Kidney (tissue), 14 donors: Measurements from ENCODE around the gene UROD. TPM values are rescaled to one million over a fixed set of nuclear protein-coding genes. Genes with fewer than 3 reads are reported as not detected.

Source experiments
- DNase-seq, 5 donors: peaks; one replicate each; pipeline ENCODE4 v3.0.0-alpha.2; 2013 to 2020
- FAIRE-seq: peaks from 2 replicates; lab custom pipeline; 2012; peaks lifted over from hg19 to GRCh38; lab: Jason Lieb, UNC
- H3K27ac ChIP-seq, 2 donors: one replicate each; pipeline ENCODE4 v1.7.0; 2013; ENCODE audit warnings: low read depth in 2 of 2, low read length in 2 of 2, inconsistent platforms in 1 of 2
- H3K27me3 ChIP-seq: one replicate; pipeline ENCODE4 v1.7.1; 2013; ENCODE audit warnings: low read length, inconsistent platforms; ENCODE audit not compliant: control insufficient read depth, insufficient read depth
- H3K36me3 ChIP-seq, 3 donors: one replicate each; pipeline versions ENCODE4 v1.7.0 to v1.7.1; 2013; ENCODE audit warnings: low read length in 3 of 3, control low read depth in 1 of 3, inconsistent platforms in 1 of 3; ENCODE audit not compliant: insufficient read depth in 3 of 3, control insufficient read depth in 2 of 3
- H3K4me1 ChIP-seq, 3 donors: one replicate each; pipeline versions ENCODE4 v1.7.0 to v1.7.1; 2013; ENCODE audit warnings: low read length in 3 of 3, inconsistent platforms in 1 of 3, low read depth in 1 of 3; ENCODE audit not compliant: control insufficient read depth in 2 of 3, insufficient read depth in 2 of 3
- H3K4me3 ChIP-seq, 3 donors: one replicate each; pipeline versions ENCODE4 v1.7.0 to v1.8.1; 2013; ENCODE audit warnings: low read length in 3 of 3, control low read depth in 1 of 3, inconsistent platforms in 1 of 3
- H3K9ac ChIP-seq, 3 donors: one replicate each; pipeline versions ENCODE4 v1.7.0 to v1.7.1; 2013; ENCODE audit warnings: low read length in 3 of 3, control low read depth in 1 of 3, inconsistent platforms in 1 of 3
- H3K9me3 ChIP-seq, 3 donors: one replicate each; pipeline versions ENCODE4 v1.7.0 to v1.7.1; 2013; ENCODE audit warnings: low read length in 3 of 3, control low read depth in 1 of 3, inconsistent platforms in 1 of 3; ENCODE audit not compliant: control insufficient read depth in 2 of 3, insufficient read depth in 1 of 3
- intact Hi-C: fragments of 100-400 bp; cut with DNase I; formaldehyde crosslinking; loops from one replicate; pipeline ENCODE4 v1.11.1; 2022
- polyA plus RNA-seq: library from polyadenylated mRNA; stranded (reverse); fragments of 350-450 nt; fragmentation: Illumina TruSeq; extraction: RNeasy Lipid Tissue Mini Kit (QIAGEN cat#74804); gene quantifications from one replicate; pipeline ENCODE4 v1.2.3, GENCODE V29; 2014; ENCODE audit warnings: low read depth, low replicate concordance; ENCODE audit not compliant: insufficient read depth
- total RNA-seq: library from RNA; stranded (reverse); fragmentation: NEBNext Ultra II Directional; extraction: Animal tissue kit (Norgen Biotek cat#: 25700); gene quantifications from one replicate; pipeline ENCODE4 v1.2.1, GENCODE V29; 2021
- TF ChIP-seq, protein P1 (sequence below): IDR thresholded peaks from 3 replicates; pipeline ENCODE4 v1.5.1; 2012; ENCODE audit warnings: mild to moderate bottlenecking, moderate library complexity, borderline replicate concordance; ENCODE audit not compliant: insufficient read depth; ENCODE audit errors: extremely low read depth
- donor health status: control.
- donor health status: control.
- donor health status: control.
- donor health status: control.
- donor health status: control.
- donor health status: DM: yes; HTN: yes; CAD: no.
- donor health status: Normal renal cell carcinoma (clear cell type).

UROD gene
- total and polyA plus RNA-seq, 2 donors from 2014 or later: 71.0 to 172 TPM

DNA sequence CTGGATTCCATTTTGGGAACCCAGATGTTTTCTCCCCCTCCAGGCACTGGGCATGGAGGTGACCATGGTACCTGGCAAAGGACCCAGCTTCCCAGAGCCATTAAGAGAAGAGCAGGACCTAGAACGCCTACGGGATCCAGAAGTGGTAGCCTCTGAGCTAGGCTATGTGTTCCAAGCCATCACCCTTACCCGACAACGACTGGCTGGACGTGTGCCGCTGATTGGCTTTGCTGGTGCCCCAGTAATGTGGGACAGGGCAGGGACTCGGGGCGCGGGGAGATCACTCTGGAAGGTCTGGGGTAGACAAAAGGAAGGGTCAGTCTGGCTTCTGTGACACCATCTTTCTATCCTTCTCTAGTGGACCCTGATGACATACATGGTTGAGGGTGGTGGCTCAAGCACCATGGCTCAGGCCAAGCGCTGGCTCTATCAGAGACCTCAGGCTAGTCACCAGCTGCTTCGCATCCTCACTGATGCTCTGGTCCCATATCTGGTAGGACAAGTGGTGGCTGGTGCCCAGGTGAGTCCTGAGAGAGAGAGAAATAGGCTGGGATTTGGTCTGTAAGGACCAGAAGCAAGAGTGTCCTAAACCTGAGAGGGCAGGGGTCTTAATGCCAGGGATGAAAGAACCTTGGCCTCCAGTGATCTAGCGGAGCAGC, 1.6 kb downstream of the UROD start:
- Histone ChIP-seq H3K36me3 (peaks cover 12 to 17% (median 15%) of the 10 kb centered on the region in 3 donors), H3K27me3 (no peaks in the 10 kb centered on the region), H3K27ac (no peak overlapping the region), H3K4me3 (no peak overlapping the region), H3K4me1 (peaks cover 6 to 38% (median 10%) of the 10 kb centered on the region in 3 donors), H3K9me3 (no peaks in the 10 kb centered on the region), H3K9ac (no peak overlapping the region)
- FAIRE-seq (no peak), DNase-seq (no peak)
- TF ChIP-seq, protein P1, sequence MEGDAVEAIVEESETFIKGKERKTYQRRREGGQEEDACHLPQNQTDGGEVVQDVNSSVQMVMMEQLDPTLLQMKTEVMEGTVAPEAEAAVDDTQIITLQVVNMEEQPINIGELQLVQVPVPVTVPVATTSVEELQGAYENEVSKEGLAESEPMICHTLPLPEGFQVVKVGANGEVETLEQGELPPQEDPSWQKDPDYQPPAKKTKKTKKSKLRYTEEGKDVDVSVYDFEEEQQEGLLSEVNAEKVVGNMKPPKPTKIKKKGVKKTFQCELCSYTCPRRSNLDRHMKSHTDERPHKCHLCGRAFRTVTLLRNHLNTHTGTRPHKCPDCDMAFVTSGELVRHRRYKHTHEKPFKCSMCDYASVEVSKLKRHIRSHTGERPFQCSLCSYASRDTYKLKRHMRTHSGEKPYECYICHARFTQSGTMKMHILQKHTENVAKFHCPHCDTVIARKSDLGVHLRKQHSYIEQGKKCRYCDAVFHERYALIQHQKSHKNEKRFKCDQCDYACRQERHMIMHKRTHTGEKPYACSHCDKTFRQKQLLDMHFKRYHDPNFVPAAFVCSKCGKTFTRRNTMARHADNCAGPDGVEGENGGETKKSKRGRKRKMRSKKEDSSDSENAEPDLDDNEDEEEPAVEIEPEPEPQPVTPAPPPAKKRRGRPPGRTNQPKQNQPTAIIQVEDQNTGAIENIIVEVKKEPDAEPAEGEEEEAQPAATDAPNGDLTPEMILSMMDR: no peak
- intact Hi-C loops: no loop called here

DNA sequence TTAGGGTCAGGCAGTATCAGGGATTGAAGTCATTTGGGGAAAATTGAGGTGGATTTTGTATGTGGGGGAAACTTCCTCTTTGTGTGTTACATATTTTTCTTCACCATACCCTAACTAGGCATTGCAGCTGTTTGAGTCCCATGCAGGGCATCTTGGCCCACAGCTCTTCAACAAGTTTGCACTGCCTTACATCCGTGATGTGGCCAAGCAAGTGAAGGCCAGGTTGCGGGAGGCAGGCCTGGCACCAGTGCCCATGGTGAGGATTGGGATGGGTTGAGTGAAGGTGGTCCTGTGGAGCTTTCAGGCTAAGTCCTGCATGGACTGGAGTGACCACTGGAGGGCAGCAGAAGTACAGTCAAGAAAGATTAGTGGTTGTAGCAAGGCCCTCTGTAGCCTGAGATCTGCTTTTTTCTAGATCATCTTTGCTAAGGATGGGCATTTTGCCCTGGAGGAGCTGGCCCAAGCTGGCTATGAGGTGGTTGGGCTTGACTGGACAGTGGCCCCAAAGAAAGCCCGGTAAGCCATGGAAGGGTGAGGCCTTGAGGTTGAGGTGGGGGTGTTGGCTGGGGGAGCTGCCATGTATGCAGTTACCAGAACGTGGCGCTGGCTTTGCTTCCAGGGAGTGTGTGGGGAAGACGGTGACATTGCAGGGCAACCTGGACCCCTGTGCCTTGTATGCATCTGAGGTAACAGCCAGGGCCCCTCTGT, 2.4 kb downstream of the UROD start:
- DNase-seq: peak; percentile 84 to 92 (median 91)
- no peaks in the 10 kb centered on the region for H3K9me3 ChIP-seq
- H3K27me3 ChIP-seq: no peaks in the 10 kb centered on the region
- peak overlapping the region in 1 of 3 donors; percentile 34 for H3K9ac ChIP-seq
- H3K4me1 ChIP-seq: peaks cover 6 to 35% (median 10%) of the 10 kb centered on the region in 3 donors
- peaks cover 7 to 12% (median 9%) of the 10 kb centered on the region in 3 donors for H3K36me3 ChIP-seq
- intact Hi-C loops: loop anchor here (5.0 kb wide), 1 partner anchor 283 kb away; no protein-coding TSS in a partner anchor
- H3K27ac ChIP-seq: no peak overlapping the region
- no peak overlapping the region for H3K4me3 ChIP-seq
- TF ChIP-seq, protein P1: peak; percentile 92
- FAIRE-seq: no peak

DNA sequence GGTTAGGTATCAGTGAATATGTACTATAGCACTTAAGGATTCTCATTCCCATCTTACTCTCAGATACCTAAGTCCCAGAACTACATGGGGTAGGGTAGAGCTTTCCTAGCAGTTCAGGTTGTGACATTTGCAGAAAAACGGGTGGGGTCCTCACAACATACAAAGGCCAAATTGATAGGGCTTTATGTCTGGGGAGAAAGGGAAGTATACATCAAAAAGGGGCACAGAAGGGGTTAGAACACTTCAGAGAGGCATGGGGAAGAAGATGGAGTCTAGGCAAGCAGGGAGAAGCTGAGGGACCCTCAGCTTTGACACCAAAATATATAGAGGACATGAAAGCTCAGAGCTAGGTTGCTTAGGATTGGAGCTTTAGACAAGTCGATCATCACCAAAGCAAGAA, 3.6 kb downstream of the UROD start:
- peaks cover 6 to 25% (median 6%) of the 10 kb centered on the region in 3 donors for H3K4me1 ChIP-seq
- H3K9ac ChIP-seq: no peak overlapping the region
- H3K36me3 ChIP-seq: peaks cover 4 to 9% (median 7%) of the 10 kb centered on the region in 3 donors
- TF ChIP-seq, protein P1: no peak
- H3K4me3 ChIP-seq: no peak overlapping the region
- no peak overlapping the region for H3K27ac ChIP-seq
- no peaks in the 10 kb centered on the region for H3K27me3 ChIP-seq
- intact Hi-C loops: loop anchor here (5.0 kb wide), 1 partner anchor 282 kb away; no protein-coding TSS in a partner anchor
- no peaks in the 10 kb centered on the region for H3K9me3 ChIP-seq
- FAIRE-seq: no peak
- no peak for DNase-seq
